ENCODE data around the gene TUBGCP6.

DNA sequence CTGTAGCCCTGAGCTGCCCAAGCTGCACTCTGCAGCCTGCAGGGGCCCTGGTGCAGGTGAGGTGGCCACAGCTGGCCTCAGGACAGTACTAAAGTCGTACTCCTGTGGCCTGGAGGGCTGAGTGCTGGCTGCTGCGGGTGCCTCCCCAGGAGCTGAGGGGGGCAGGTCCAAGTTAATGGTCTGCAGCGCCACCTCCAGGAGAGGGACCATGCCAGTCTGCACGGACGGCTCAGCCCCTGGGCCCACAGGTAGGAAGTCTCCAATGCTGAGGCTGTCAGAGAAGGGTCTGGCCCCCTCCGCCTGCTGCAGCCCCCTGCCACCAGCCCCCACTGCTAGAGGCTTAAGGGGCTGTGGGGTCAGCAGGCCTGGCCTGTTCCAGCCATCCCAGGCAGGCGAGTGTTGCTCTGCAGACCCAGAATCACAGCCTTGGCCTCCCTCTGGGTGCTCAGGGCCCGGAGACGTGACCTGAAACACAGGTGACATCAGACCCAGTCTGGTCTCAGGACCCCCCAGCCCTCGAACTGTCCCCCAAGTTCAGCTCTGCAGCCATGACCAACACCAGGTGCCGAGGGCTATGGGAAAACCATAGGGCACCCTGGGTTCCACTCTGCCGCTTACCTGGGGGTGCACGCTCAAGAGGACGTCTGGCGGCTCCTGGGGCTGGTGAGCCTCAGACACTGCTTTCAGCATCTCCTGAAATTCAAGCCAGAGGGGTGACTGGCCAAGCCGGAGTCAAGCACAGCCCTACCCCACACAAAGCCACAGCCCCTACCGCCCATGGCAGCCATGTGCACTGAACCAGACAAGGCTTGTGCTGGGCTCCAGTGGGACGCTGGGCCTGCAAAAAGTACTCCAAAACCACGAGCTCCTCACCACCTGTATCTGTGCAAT lies 23.2 kb downstream of the TUBGCP6 start:
- TF ChIP-seq POLR2A (IDR thresholded peaks at IDR 0.05), result no peak
- TF ChIP-seq, protein P1, sequence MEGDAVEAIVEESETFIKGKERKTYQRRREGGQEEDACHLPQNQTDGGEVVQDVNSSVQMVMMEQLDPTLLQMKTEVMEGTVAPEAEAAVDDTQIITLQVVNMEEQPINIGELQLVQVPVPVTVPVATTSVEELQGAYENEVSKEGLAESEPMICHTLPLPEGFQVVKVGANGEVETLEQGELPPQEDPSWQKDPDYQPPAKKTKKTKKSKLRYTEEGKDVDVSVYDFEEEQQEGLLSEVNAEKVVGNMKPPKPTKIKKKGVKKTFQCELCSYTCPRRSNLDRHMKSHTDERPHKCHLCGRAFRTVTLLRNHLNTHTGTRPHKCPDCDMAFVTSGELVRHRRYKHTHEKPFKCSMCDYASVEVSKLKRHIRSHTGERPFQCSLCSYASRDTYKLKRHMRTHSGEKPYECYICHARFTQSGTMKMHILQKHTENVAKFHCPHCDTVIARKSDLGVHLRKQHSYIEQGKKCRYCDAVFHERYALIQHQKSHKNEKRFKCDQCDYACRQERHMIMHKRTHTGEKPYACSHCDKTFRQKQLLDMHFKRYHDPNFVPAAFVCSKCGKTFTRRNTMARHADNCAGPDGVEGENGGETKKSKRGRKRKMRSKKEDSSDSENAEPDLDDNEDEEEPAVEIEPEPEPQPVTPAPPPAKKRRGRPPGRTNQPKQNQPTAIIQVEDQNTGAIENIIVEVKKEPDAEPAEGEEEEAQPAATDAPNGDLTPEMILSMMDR (IDR thresholded peaks at IDR 0.05), result no peak

Measured in heart left ventricle (tissue), 13 donors.